HG03097 (cell line): Measurements from ENCODE around the gene SH3BP2.

ENCODE experiments used
- ATAC-seq: cut with Tn5 transposase; IDR thresholded peaks from one replicate; pipeline ENCODE4 v1.9.1; 2021; ENCODE audit not compliant: unreplicated experiment, low FRiP score

The SH3BP2 gene

GRCh38 chr4:2792711-2793585 lies at the start of gene SH3BP2:
Gene SH3BP2 (plus strand): TSS chr4:2793085. CDS start chr4:2820618, 27,533 bp downstream.
- no peak for ATAC-seq

DNA sequence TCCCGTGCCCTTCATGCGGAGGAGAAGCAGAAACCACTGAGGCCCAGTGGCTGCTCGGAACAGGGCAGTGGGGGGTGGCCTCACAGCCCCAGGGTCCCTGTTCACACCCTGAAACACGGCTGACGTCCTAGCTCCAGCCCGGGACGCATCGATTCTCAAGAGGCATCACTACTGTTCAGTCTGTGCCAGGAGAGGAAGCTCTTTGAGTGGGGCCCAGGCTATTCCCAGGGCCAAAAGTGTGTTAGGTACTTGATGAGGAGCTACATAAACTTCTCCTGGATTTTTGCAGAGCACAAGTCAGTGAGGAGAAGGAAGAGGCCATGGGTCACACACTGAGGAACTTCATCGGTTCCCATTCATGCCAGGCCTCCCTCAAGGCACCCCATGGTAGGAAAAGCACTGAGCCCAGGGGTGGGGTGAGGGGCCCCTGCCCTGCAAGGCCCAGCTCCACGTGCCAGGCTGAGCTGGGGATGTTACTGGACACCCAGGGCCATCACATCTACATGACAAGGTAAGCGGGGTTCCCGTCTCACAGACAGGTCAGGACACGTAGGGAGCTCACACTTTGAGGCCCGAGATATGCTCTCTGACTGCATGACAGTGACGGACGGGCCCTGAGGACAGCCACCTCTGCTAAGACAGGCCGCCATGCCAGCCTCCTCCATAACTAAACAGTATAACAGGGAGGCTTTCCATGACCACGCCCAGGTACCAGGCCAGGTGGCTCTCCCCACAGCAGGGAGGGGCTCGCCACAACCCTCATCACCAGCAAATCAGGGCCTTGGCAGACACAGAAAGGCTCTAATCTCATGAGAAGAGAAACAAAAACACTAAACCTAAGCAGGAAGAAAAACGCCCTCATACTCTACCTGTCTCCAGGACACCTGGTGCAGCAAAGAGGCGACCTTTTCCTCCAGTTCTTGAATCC lies 49.1 kb upstream of the SH3BP2 start:
- no peak for ATAC-seq

- ATAC-seq = no peak
These were observed 48.2 kb upstream of the SH3BP2 start for GRCh38 chr4:2744576-2745270.

GRCh38 chr4:2745516-2745915 lies 47.4 kb upstream of the SH3BP2 start:
- ATAC-seq = no peak

- ATAC-seq = peak; percentile 78
These were observed 46.7 kb upstream of the SH3BP2 start for GRCh38 chr4:2745981-2746806.

DNA sequence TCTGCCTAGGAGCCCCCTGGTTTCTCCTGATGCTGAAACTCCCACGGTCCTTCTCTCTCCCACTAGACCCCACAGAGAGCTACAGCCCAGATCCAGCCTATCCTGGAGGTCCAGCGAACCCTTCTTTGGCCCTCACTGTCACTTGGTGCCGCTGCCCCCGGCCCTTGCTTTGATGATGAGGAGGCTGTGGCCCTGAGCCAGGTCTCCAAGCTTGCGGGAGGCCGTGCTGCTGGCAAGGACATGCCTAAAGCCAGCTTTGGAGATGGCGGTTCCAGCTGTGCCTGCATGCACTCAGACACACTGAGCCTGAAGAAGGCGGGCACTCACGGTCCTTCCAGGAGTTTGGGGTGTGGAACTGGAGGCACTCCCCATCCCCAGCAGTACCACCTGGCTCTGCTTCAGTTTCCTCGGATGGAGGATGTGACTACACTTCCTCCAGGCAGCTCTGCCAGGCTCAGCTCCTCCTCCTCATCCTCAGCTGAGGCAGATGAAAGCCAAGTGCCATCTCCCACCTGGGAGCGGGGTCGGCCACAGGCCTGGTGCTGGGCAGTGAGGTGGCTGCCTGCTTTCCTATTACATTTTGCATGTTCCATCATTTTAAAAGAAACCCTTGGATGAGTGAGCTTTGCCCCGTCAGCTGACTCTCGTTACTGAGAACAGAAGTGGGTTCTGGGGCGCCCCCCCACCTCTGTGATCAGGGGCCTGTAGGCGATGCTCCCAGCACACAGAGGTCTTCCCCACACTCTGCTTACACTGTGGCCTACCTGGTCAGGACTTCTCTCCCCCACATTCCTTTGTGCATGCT lies 45.8 kb upstream of the SH3BP2 start:
- no peak for ATAC-seq

DNA sequence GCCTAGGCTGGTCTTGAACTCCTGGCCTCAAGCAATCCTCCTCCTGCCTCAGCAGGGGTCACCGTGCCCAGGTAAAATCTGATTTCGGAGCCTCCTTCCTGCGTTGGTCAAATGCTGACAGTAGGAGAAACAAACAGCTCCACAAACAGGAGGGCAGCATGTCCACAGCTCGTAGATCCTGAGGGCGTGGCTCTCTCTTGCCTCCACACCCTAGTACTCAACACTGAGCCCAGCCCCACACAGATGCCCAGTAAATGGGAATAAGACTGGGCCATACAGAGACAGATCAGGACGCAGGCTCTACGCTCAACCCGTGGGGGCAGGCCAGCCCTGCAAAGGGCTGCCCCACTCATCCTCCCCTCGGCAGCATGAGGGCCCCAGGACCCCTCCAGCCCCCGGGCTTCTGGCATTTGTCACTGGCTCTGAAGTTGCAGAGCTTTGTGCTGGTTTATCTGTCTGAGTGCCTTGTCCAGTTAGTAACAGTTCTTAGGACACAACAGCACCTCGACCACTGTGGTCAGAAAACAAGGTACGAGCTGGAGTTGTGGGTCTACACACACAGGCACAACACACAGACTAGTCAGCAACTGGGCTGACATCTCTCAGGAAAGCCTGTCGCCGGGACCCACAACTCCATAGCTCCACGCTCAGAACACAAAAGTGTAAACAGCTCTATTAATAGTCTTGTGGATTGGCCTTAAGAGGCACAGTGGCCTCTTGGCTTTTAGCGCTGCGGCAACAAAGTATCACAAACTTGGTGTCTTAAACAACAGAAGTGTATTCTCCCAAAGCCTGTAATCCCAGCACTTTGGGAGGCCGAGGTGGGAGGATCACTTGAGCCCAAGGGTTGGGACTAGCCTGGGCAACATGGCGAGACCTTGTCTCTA lies 41.9 kb upstream of the SH3BP2 start:
- ATAC-seq = no peak

GRCh38 chr4:2753436-2753835 lies 39.4 kb upstream of the SH3BP2 start:
- ATAC-seq = no peak

GRCh38 chr4:2754848-2755819 lies 37.8 kb upstream of the SH3BP2 start:
- no peak for ATAC-seq

DNA sequence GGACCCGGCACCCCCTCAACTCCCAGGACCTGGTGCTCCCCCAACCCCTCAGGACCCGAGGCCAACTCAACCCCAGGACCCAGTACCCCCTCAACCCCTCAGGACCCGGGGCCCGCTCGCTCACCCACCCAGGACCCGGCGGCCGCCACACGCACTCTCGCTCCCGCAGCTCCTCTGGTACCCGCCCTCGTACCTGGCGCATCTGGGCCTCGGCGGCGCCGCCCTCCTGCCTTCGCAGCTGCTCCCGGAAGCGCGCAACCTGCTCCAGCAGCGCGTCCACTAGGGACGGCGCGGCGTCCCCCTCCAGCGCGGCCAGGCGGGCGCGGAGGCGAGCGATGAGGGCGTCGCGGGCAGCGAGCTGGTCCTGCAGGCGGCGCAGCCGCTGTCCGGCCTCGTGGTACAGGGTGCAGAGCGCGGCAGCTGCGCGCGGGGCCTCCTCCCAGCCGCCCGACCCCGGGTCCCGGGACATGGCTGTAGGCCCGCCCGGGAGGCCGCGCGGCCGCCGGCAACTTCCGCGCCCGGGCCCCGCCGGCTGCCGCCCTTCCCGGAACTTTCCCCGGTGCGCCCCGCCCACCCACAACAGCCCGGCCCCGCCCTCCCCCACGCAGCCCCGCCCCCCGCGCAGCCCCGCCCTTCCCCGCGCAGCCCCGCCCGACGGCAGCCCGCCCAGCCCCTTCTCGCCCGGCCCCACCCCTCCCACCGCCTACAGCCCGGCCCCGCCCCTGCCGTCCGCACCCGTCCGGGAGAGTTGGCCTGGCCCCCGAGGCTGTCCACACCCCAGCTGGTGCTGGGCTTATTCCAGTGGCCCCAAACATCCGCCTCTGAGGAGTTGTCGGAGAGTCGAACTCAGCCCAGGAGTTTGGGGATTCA lies 36.8 kb upstream of the SH3BP2 start, which contains the start of gene TNIP2:
TSS of gene TNIP2 (minus strand) at position 516 of the 870 bp plus-strand sequence. CDS start at position 469, 47 bp downstream.
- peak; percentile 57 for ATAC-seq

- no peak for ATAC-seq
These were observed 36.1 kb upstream of the SH3BP2 start for GRCh38 chr4:2756691-2757350.

- no peak for ATAC-seq
These were observed 35.5 kb upstream of the SH3BP2 start for GRCh38 chr4:2757426-2757825.

GRCh38 chr4:2761035-2761923 lies 31.6 kb upstream of the SH3BP2 start:
- no peak for ATAC-seq

DNA sequence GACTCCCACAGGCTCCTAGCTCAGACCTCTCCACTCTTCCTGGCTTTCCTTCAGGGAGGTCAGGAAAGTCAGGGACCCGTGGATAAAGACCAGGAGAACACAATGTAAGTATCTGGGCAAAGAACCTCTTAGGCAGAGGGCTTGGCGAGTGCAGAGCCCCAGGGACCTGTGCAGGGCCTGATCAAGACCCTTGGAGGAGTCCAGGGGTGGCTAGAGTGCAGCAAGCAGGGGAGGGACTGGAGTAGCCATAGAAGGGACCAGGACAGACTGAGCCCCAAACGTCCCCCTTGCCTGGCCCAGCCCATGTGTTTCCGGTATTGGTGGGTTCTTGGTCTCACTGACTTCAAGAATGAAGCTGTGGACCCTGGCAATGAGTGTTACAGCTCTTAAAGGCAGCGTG lies 30.8 kb upstream of the SH3BP2 start:
- ATAC-seq = no peak
